HG03575 (cell line): ENCODE data around the gene SHC3.

Experiments
- ATAC-seq: cut with Tn5 transposase; IDR thresholded peaks from one replicate; pipeline ENCODE4 v1.9.1; 2021; ENCODE audit not compliant: unreplicated experiment, insufficient number of reproducible peaks, low FRiP score; ENCODE audit errors: extremely low read depth

SHC3 gene

DNA sequence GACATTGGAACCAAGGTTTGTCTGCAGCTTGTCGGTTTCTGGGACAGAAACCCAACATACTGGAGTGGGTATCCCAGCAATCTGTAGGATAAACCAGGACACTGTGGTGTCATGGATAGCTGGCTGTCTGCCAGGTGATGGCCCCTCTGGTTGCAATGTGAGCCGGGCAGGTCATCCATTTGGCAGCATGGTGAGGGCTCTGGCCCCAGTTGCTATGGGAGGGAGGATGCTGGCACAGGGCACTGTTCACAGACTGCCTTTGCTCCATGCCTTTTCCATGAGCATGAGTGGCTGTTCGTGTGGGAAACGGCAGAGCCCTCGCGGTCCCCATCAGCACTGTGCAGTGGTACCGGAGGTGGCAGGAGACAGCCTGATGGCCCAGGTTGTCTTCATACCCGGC is 181.0 kb downstream of the SHC3 start:
- no peak for ATAC-seq

- ATAC-seq, result no peak
Measured at GRCh38 chr9:88996921-88997235, 181.7 kb downstream of the SHC3 start.

DNA sequence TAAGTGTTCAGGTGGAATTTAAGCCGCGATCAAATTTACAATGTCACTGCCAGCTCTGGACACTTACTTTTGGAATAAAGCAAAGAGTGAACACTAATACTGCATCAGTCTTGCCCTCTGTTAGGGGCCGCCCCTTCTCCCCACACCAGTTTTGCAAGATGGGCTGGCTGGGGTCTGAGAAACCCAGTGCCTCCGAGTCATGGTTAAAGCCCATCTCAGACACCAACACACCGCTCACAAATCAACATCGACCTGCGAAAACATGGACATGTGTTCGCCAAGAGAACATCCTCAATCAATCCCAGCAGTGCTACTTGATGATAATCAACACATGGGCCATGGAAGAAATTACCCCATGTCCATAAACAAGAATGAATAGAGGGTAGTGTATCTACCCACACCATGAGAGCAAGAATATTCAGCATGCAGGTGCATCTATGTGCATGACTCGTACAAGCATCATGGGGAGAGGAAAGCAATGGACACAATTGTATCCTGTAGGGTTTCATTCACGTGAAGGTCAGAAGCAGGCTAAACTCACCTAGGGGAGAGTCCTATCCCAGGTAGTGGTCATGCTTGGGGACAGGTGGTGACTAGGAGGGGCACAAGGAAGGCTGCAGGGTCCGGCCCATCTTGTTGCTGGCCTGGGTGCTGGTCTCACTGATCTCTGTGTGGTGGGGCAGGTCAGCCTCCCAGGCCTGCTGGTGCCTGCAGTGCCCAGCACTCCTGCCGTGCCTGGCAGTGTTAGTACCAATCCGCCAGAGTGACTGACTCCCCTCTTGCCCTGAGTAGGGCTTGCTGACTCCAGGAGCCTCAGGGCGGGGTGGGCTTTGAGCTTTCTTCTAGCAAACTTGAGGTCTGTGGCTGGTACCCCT is 182.3 kb downstream of the SHC3 start:
- no peak for ATAC-seq

DNA sequence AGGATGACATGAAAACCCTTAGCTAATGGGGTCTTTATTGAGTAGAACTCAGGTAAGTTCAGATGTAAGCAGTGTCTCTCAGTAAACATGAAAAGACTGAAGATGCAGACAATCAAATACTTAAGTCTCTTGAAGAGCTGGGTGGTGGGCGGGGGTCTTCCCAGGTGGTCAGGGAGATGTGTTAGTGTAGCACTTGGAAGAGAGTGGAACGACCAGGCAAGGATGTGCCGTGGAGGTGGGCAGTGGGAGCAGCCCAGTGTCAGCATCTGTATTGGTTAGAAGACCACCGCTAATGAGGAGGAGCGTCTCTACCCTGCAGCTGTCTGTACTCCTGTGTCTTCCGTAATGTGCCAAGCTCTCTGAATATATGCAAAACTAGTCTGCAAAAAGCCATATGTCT is 183.0 kb downstream of the SHC3 start:
- ATAC-seq, result no peak

DNA sequence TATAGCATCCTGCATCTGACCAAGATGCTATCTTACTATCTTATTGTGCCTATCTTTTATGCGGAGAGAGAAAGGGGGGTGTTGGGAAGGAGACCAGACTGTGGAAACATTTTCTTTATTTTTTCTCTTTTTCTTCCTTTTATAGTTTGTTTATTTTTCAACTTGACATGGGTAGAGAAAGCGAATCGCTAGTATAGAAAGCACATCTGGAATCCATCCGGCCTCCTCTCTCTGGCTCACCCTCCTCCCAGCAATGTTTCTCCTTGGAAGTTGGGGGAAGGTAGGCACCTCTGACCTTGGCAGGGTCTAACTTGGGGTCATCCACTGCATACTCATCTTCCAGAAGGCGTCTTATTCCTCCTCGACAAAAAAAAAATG is 183.4 kb downstream of the SHC3 start:
- ATAC-seq, result no peak

- ATAC-seq, result no peak
Measured at GRCh38 chr9:88994469-88995199, 184.0 kb downstream of the SHC3 start.

- ATAC-seq, result no peak
Measured at GRCh38 chr9:88993871-88994460, 184.7 kb downstream of the SHC3 start.

GRCh38 chr9:88993327-88993726 is 185.3 kb downstream of the SHC3 start:
- no peak for ATAC-seq

DNA sequence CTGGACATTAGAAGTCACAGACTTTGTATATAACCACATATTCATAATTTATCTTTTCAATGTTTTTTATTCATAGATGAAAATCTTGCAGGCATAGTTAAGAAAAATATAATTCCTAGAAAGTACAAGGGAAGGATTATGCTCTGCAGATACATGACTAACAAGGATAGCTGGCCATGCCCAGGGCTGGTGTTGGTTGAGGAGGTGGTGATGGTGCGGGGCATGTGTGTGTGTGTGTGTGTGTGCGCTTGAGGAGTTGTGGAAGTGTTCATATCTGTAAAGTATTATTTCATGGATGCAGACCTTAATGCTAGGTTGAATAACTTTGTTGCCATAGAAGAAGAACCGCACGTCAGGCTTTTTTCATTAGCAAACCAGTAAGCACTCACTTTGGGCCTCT is 186.1 kb downstream of the SHC3 start:
- ATAC-seq, result no peak

- ATAC-seq, result no peak
Measured at GRCh38 chr9:88991066-88992034, 187.3 kb downstream of the SHC3 start, which contains the start of gene S1PR3. Gene S1PR3, plus strand, starts transcription at chr9:88991468. Its CDS starts 9,733 bp downstream, at chr9:89001201.

DNA sequence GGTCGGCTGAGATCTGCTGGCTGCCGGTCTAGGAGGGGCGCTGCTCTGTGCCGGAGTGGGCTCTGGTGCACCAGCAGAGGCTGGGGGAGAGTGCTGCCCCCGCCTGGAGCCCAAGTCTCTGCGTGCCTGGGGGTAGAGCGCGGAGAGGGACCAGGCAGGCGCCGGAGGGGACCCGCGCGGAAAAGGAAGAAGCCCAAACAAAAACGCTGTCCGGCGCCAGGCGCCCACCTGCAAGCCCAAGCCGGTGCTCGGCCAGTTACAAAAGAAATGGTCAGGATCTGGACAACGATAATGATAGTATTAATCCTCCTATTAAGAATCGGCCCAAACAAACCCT is 187.9 kb downstream of the SHC3 start:
- no peak for ATAC-seq

DNA sequence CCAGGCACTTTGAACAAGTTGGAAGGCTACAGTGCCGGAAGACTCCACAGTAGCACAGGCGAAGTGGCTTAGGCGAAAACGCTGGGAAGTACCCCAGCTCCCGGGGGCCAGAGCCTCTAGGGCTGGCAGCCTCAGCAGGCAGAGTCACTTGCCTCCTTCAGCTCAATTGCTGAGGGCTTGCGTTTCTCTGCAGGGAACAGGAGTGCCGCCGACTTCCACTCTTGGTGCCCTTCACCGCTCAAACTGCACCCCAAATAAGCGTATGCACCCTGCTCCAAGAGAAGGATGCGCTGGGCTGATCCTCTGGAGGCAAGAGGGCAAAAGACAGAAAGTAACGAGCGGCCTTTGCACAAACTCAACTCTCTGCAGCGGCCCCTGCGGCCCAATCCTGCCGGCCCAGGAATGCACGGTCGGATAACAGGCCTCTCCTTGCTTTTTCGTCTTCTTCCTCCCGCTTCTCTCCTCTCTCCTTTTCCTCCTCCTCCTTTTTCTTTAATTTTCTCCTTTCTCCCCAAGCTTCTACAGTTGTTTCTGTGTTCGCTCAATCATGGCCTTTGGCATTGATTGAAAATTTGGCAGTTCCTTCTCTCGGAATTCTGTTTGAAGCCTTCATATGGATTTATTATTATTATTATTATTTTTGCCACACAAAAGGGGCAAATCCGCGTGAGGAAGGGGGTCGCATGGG is 188.4 kb downstream of the SHC3 start:
- ATAC-seq, result no peak

DNA sequence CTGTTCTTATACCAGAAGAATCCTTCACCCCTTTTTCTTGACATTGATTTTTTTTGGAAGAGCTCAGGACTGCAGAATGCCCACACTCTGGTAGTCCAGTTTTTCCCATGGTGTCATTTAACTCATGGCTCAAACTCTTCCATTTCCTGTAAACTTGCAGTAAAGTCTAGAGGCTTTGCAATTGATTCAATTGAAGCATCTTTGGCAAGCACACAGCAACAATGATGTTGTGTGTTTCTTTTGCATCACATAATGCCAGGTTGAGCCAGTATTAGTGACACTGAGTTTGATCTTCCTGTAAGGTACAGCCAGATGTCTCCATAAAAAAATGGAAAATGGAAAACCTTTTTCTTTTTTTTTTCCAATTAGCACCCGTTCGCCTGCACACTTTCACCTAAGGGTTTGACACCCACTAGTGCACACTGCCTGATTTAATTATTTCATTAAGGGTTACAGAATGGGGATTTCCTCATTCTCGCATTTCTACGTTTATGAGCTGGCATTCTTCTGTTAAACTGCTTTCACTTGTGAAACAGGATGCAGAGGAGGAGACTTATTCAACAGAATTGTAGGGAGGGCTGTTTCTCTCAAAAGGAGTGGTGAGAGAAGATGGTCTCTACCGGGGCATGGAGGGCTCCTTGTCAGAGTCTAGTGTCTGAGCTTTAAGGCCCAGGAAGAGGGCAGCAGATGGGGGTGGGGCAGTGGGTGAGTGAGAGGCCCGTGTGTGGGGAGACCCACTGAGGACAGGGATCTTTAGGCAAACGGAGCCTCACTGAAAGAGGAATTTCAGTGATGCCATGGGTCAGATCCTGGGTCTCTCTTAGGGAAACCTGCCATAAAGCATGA is 189.6 kb downstream of the SHC3 start:
- ATAC-seq, result no peak

DNA sequence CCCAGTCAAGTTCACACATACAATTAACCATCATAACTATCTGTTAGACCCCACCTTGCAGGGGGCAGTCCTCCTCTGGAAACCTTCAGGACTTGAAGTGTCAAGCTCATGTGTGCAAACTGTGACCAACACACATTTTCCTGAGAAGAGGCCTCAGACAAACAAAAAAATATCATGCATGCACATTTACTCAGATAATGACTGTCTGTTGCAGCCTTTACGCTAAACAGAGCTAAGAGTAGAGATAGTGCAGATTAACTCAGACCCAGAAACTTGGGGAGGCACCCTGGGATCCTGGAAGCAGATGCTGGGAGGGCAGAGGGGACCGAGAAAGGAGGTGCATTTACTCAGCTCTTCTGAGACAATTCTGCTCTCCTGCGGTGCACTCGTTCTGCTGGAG is 191.0 kb downstream of the SHC3 start:
- no peak for ATAC-seq

DNA sequence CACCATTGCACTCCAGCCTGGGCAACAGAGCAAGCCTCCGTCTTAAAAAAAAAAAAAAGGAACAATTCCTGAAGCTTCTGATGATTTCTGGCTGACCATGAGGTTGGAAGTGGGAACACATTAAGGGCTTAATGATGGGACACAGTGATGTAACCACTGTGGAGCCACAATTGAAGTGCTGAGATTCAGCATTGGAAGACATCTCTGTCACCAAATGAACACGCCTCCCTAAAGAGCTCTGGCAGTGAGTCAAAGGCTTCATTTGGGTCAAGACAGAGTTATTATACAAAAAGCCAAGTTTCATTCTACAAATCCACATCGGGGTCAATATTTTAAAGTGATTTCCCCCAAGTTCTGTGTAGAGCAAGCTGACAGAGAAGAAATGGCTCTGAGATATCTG is 191.8 kb downstream of the SHC3 start:
- ATAC-seq, result no peak

DNA sequence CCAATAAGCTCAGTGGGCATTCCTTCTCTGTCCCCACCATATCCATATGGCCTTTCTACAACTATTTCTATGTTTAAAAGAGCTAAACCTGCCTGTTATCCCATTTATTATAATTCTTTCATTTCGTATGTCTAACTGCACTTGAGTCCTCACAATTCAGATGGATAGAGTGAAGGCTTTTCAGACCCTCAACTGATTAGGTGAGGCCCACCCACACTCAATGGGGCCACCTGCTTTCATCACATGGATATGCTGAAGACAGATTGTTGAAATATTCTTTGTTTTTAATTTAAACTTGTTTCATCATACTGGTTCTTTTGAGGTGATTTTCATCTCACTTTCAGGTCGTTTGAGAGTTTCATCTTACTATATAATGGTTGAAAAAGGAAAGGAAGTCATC is 193.0 kb downstream of the SHC3 start:
- no peak for ATAC-seq

DNA sequence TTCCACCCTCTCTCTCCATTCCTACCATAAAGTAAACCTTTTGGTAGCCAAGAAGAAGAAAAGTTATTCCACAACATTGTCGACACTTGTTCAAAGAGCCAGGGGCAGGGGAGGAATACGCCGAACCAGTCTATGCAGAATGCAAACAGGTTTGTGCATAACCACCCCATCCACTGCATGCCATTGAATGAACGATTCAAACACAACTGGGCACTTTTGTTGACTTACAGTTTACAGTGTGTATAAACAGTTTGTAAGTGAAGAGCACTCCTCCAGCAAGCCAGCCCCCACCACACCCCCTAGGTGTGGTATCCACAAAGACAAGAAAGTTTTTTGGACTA is 194.1 kb downstream of the SHC3 start:
- no peak for ATAC-seq
